ENCODE results near the gene GREB1L.

Gene GREB1L

DNA sequence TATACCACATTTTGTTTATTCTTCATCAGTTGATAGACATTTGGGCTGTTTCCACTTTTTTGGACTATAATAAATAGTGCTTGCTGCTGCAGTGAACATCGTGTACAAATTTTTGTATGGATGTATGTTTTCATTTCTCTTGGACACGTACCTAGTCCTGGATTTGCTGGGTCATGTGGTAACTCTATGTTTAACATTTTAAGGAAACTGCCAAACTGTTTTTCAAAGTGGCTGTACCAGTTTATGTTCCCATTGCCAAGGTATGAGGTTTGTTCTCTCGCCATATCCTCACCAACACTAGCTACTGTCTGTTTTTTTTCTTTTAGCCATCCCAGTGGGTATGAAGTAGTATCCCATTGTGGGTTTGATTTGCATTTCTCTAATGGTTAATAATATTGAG, 42.5 kb downstream of the GREB1L start:
- DNase-seq (ENCODE audit: low read depth in 1 of 2, low spot score in 1 of 2): no peak
- H3K27ac ChIP-seq (replicated peaks): no peak overlapping the region
- TF ChIP-seq GABPA (IDR thresholded peaks at IDR 0.05; ENCODE audit: low read depth) (no peak), REST (IDR thresholded peaks at IDR 0.05; ENCODE audit: insufficient replicate concordance, low read depth) (no peak), SPI1 (IDR thresholded peaks at IDR 0.05; ENCODE audit: borderline replicate concordance, low read depth) (no peak), CTCF (IDR thresholded peaks at IDR 0.05; ENCODE audit: insufficient read depth, low read length) (no peak), POLR2AphosphoS5 (IDR thresholded peaks at IDR 0.05; ENCODE audit: low read depth) (no peak)
- H3K27me3 ChIP-seq (ENCODE audit: insufficient read depth, poor library complexity, severe bottlenecking): peaks cover 9% of the 10 kb centered on the region
- H3K4me3 ChIP-seq (replicated peaks; ENCODE audit: insufficient read depth, low read length): no peak overlapping the region

GRCh38 chr18:21289827-21290226, 47.8 kb downstream of the GREB1L start:
- Histone ChIP-seq H3K27me3 (ENCODE audit: insufficient read depth, poor library complexity, severe bottlenecking) (peaks cover 9% of the 10 kb centered on the region), H3K27ac (replicated peaks) (no peak overlapping the region), H3K4me3 (replicated peaks; ENCODE audit: insufficient read depth, low read length) (no peak overlapping the region)
- no peak for DNase-seq (ENCODE audit: low read depth in 1 of 2, low spot score in 1 of 2)
- TF ChIP-seq SPI1 (IDR thresholded peaks at IDR 0.05; ENCODE audit: borderline replicate concordance, low read depth) (no peak), CTCF (IDR thresholded peaks at IDR 0.05; ENCODE audit: insufficient read depth, low read length) (no peak), REST (IDR thresholded peaks at IDR 0.05; ENCODE audit: insufficient replicate concordance, low read depth) (no peak)

DNA sequence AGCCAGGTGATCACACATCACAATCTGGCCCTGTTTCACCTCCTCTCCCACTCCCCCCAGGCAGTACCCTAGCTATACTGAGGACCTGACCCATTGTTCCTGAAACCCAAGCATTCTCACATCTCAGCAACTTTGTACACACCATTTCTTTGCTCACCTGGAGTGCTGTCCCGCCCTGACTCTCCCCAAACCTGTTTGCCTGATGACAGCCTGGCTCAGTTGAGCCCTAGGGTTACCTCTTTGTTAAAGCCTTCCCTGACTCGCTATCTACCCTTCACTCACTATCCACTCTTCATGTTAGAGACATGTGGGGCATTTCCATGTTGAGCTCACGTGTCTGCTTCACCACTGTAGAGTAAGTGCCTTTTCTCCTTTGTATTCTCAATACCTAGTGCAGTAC, 49.1 kb downstream of the GREB1L start:
- no peak for TF ChIP-seq POLR2AphosphoS5 (IDR thresholded peaks at IDR 0.05; ENCODE audit: low read depth)
- no peak for TF ChIP-seq GABPA (IDR thresholded peaks at IDR 0.05; ENCODE audit: low read depth)
- TF ChIP-seq CTCF (IDR thresholded peaks at IDR 0.05; ENCODE audit: insufficient read depth, low read length): no peak
- no peak for TF ChIP-seq SPI1 (IDR thresholded peaks at IDR 0.05; ENCODE audit: borderline replicate concordance, low read depth)
- TF ChIP-seq REST (IDR thresholded peaks at IDR 0.05; ENCODE audit: insufficient replicate concordance, low read depth): no peak
- no peak overlapping the region for H3K4me3 ChIP-seq (replicated peaks; ENCODE audit: insufficient read depth, low read length)
- H3K27me3 ChIP-seq (ENCODE audit: insufficient read depth, poor library complexity, severe bottlenecking): peaks cover 3% of the 10 kb centered on the region
- DNase-seq (ENCODE audit: low read depth in 1 of 2, low spot score in 1 of 2): no peak
- H3K27ac ChIP-seq (replicated peaks): no peak overlapping the region

All from HL-60 (cell line).